GM23248 (cell line): ENCODE measurements around the gene INHBB. TPM values are rescaled to one million over a fixed set of nuclear protein-coding genes. Genes with fewer than 3 reads are reported as not detected.

Experiments used
- DNase-seq: peaks from one replicate; pipeline ENCODE4 v3.0.0-alpha.2; 2015
- H2AFZ ChIP-seq: fragments of 200-600 bp; sonication (generic); 2 replicates; pipeline ENCODE4 v1.6.1; 2016; ENCODE audit warnings: antibody characterized with exemption
- H3F3A ChIP-seq: fragments of 200-600 bp; sonication (generic); 2 replicates; pipeline ENCODE4 v1.6.1; 2016; ENCODE audit warnings: mild to moderate bottlenecking, antibody characterized with exemption, mixed run types; ENCODE audit not compliant: insufficient read depth
- H3K27ac ChIP-seq: fragments of 200-600 bp; sonication (generic); 2 replicates; pipeline ENCODE4 v1.5.1; 2016; ENCODE audit warnings: mild to moderate bottlenecking
- H3K27me3 ChIP-seq: fragments of 200-600 bp; sonication (generic); replicated peaks from 2 replicates; pipeline ENCODE4 v1.6.1; 2016; ENCODE audit warnings: mild to moderate bottlenecking; ENCODE audit not compliant: insufficient read depth
- H3K36me3 ChIP-seq: fragments of 200-600 bp; sonication (generic); 2 replicates; pipeline ENCODE4 v1.6.1; 2016; ENCODE audit warnings: low read depth, mild to moderate bottlenecking
- H3K4me1 ChIP-seq: fragments of 200-600 bp; sonication (generic); 2 replicates; pipeline ENCODE4 v1.6.1; 2016; ENCODE audit warnings: mild to moderate bottlenecking; ENCODE audit not compliant: insufficient read depth
- H3K4me2 ChIP-seq: fragments of 200-600 bp; sonication (generic); one replicate; pipeline ENCODE4 v1.6.1; 2016; ENCODE audit warnings: mild to moderate bottlenecking; ENCODE audit not compliant: unreplicated experiment
- H3K4me3 ChIP-seq: fragments of 200-600 bp; sonication (generic); 2 replicates; pipeline ENCODE4 v1.5.1; 2016; ENCODE audit warnings: mild to moderate bottlenecking
- H3K79me2 ChIP-seq: fragments of 200-600 bp; sonication (generic); 2 replicates; pipeline ENCODE4 v1.6.1; 2016; ENCODE audit warnings: mild to moderate bottlenecking; ENCODE audit not compliant: insufficient read depth
- H3K9ac ChIP-seq: fragments of 200-600 bp; sonication (generic); 2 replicates; pipeline ENCODE4 v1.6.1; 2016; ENCODE audit warnings: mild to moderate bottlenecking
- H3K9me2 ChIP-seq: fragments of 200-600 bp; sonication (generic); 2 replicates; pipeline ENCODE4 v1.6.1; 2016; ENCODE audit warnings: mixed run types, mild to moderate bottlenecking, moderate library complexity; ENCODE audit not compliant: insufficient read depth
- H3K9me3 ChIP-seq: fragments of 200-600 bp; sonication (generic); one replicate; pipeline ENCODE4 v1.6.1; 2017; ENCODE audit warnings: low read depth
- H4K20me1 ChIP-seq: fragments of 200-600 bp; sonication (generic); 2 replicates; pipeline ENCODE4 v1.6.0; 2016; ENCODE audit not compliant: insufficient read depth
- EZH2 ChIP-seq: fragments of 200-600 bp; sonication (generic); IDR thresholded peaks from 2 replicates; pipeline ENCODE4 v1.6.1; 2018; ENCODE audit warnings: antibody characterized with exemption, mild to moderate bottlenecking; ENCODE audit not compliant: insufficient read depth, poor library complexity, severe bottlenecking
- EZH2phosphoT487 ChIP-seq: fragments of 200-600 bp; sonication (generic); IDR thresholded peaks from 2 replicates; pipeline ENCODE4 v1.6.1; 2018; ENCODE audit warnings: antibody characterized with exemption, moderate library complexity, mild to moderate bottlenecking, low read depth; ENCODE audit not compliant: insufficient read depth
- WGBS, 2 experiments: methylation state at CpG; one replicate each; pipeline ENCODE4 v1.1.6; 2015 to 2017; ENCODE audit warnings: low lambda C conversion rate in 2 of 2, low coverage in 1 of 2; ENCODE audit errors: missing lambda C conversion rate in 2 of 2; 5-methylcytosine and 5-hydroxymethylcytosine counted together
- in situ Hi-C: fragments of 300-500 bp; cut with MboI; formaldehyde crosslinking; loops from 2 replicates; pipeline ENCODE4 v1.15.0; 2020
- polyA plus RNA-seq: library from polyadenylated mRNA; unstranded; fragments of >200 nt; fragmentation: Nextera tagmentation; extraction: Ambion mirVana; gene quantifications from 2 replicates; pipeline ENCODE4 v1.2.1, GENCODE V29; 2016
- total RNA-seq: library from RNA; depleted of rRNA; stranded (reverse); fragments of >200 nt; shearing (Covaris generic); gene quantifications from 2 replicates; pipeline ENCODE4 v1.2.3, GENCODE V29; 2014

The INHBB gene
- total and polyA plus RNA-seq, 2 experiments from 2014 or later = 0.49 to 5.6 TPM

DNA sequence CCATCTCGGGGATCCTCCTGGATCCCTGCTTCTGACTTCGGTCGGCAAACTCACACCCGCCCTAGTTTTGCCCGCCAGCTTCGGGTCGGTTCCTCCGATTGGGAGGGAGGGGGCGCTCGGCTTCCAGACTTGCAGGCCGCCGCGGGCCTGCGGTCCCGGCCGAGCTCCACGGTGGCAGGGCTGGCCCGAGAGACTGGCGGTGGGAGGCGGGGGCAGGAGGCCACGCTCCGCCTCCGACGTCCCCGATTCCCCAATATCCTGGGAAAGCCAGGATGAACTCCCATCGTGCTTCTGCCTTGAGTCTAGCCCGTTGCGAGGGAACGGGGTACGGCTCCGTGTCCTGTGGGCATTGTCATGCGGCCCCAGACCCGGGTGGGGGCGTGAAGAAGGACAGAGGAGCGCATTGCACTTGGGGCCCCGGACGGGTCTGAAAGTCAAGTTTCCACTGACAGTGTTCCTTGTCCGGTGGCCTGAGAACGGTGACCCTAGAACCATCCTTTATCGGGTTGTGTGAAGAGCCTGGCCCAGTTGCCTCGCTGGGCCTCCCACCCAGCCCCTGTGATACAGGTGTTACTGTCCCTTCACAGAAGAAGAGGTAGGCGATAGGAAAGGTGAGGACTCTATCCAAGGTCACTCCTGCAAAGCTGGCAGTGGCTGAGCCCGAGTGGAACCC, 2.4 kb upstream of the INHBB start:
- peak overlapping the region; percentile 54; the same call in 1 of the 2 replicates for H2AFZ ChIP-seq
- H4K20me1 ChIP-seq = no peaks in the 10 kb centered on the region
- WGBS, 2 experiments = 4 to 5% methylated on average over 29 to 43 of the region's 43 CpGs
- peak overlapping the region; percentile 75 for H3K4me2 ChIP-seq
- DNase-seq = peak; percentile 94
- no peak overlapping the region for H3K27ac ChIP-seq
- no peak for TF ChIP-seq EZH2
- TF ChIP-seq EZH2phosphoT487 = 0 out of 2 replicates have a peak, but pooled peaks have one; percentile 33
- H3K4me3 ChIP-seq = 0 out of 2 replicates have a peak overlapping the region, but pooled peaks have one; percentile 26
- no peaks in the 10 kb centered on the region for H3F3A ChIP-seq
- H3K9ac ChIP-seq = peak overlapping the region; percentile 25; the same call in 1 of the 2 replicates
- no peaks in the 10 kb centered on the region for H3K36me3 ChIP-seq
- no peaks in the 10 kb centered on the region for H3K9me3 ChIP-seq
- in situ Hi-C loops = loop anchor here (5.0 to 25.0 kb wide), 2 partner anchors 334 to 744 kb away; no protein-coding TSS in a partner anchor
- no peaks in the 10 kb centered on the region for H3K4me1 ChIP-seq
- no peaks in the 10 kb centered on the region for H3K79me2 ChIP-seq
- H3K27me3 ChIP-seq = peaks cover 25% of the 10 kb centered on the region; the same call in 1 of the 2 replicates
- no peaks in the 10 kb centered on the region for H3K9me2 ChIP-seq

DNA sequence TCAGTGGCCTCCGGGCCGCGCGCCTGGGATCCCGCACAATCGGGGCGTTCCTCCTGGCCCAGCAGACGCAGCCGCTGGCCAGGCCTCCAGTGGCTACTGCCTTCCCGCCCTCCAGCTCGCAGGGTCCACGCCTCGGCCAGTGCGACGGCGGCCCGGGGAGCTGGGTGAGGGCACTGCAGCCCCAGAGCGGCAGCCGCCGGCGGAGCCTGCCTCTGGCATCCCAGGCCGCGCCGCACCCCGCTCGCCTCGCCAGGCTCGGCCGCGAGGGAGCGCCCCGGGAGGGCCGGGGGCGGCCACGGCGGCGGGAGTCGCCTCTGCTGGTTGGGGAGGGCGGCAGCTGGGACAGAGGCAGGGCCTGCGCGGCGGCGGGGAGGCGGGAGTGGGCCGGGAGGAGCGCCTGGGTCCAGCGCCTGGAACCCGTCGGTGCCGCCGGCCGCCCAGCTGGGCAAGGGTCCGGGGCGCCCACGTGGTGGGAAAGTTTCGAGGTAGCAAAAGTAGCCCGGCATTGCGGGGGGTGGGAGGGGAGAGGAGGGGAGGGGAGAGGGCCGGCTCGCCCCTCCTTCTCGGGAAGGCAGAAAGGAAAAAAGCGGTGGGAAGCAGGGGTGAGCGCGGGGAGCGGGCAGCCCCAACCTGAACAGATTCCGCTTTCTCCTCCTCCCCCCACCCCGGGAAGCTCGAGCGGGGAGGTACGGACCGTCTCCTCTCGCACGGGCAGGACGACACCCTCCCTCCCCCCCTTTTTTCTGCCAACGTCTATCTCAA, 1.5 kb upstream of the INHBB start:
- in situ Hi-C loops = loop anchor here (5.0 to 25.0 kb wide), 2 partner anchors 333 to 743 kb away; no protein-coding TSS in a partner anchor
- DNase-seq = peak; percentile 58
- no peaks in the 10 kb centered on the region for H3K9me2 ChIP-seq
- WGBS, 2 experiments = 1 to 3% methylated on average over 25 to 57 of the region's 75 CpGs
- H3F3A ChIP-seq = no peaks in the 10 kb centered on the region
- peak overlapping the region; percentile 75 for H3K4me2 ChIP-seq
- H3K9me3 ChIP-seq = no peaks in the 10 kb centered on the region
- H3K9ac ChIP-seq = no peak overlapping the region
- no peak overlapping the region for H3K27ac ChIP-seq
- H3K36me3 ChIP-seq = no peaks in the 10 kb centered on the region
- TF ChIP-seq EZH2 (no peak), EZH2phosphoT487 (no peak)
- H3K27me3 ChIP-seq = peaks cover 25% of the 10 kb centered on the region; the same call in 1 of the 2 replicates
- peak overlapping the region; percentile 69 for H3K4me3 ChIP-seq
- H4K20me1 ChIP-seq = no peaks in the 10 kb centered on the region
- H3K4me1 ChIP-seq = no peaks in the 10 kb centered on the region
- no peaks in the 10 kb centered on the region for H3K79me2 ChIP-seq
- H2AFZ ChIP-seq = peak overlapping the region; percentile 69

DNA sequence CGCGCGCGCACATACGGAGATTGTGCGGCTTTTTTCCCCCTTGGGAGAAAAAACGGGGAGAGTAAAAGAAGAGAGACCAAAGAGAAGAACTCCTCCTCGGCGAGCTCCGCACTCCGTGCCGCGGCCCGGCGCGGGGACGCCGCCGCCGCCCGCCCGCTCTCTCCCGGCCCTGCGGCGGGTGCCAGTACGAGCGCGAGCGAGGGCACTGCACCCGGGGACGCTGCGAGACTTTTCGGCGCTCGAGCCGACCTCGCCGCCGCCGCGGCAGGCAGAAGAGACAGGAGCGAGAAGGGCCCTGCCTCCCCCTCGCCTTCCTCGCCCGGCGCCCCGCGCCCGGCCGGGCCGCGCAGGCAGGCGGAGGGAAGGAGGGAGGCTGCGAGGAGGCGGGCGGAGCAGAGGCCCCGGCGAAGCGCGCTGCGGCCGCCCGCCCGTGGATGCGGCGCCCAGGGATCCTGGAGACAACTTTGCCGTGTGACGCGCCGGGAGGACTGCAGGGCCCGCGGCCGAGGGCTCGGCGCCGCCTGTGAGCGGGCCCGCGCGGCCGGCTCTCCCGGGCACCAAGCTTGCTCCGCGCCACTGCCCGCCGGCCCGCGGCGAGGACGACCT, 857 bp upstream of the INHBB start:
- H3K9me2 ChIP-seq = no peaks in the 10 kb centered on the region
- peaks cover 19% of the 10 kb centered on the region; the same call in 1 of the 2 replicates for H3K27me3 ChIP-seq
- 0 out of 2 replicates have a peak overlapping the region, but pooled peaks have one; percentile 24 for H3K9ac ChIP-seq
- H3K4me2 ChIP-seq = peak overlapping the region; percentile 70
- no peaks in the 10 kb centered on the region for H3F3A ChIP-seq
- no peaks in the 10 kb centered on the region for H3K4me1 ChIP-seq
- H3K36me3 ChIP-seq = no peaks in the 10 kb centered on the region
- DNase-seq = peak; percentile 64
- no peak overlapping the region for H3K27ac ChIP-seq
- H3K4me3 ChIP-seq = peak overlapping the region; percentile 69
- no peaks in the 10 kb centered on the region for H3K79me2 ChIP-seq
- in situ Hi-C loops = loop anchor here (5.0 to 25.0 kb wide), 2 partner anchors 332 to 742 kb away; no protein-coding TSS in a partner anchor
- H2AFZ ChIP-seq = peak overlapping the region; percentile 69
- peak; percentile 49 for TF ChIP-seq EZH2
- no peak for TF ChIP-seq EZH2phosphoT487
- H4K20me1 ChIP-seq = no peaks in the 10 kb centered on the region
- WGBS, 2 experiments = 1% methylated on average over 38 to 65 of the region's 90 CpGs
- H3K9me3 ChIP-seq = no peaks in the 10 kb centered on the region

DNA sequence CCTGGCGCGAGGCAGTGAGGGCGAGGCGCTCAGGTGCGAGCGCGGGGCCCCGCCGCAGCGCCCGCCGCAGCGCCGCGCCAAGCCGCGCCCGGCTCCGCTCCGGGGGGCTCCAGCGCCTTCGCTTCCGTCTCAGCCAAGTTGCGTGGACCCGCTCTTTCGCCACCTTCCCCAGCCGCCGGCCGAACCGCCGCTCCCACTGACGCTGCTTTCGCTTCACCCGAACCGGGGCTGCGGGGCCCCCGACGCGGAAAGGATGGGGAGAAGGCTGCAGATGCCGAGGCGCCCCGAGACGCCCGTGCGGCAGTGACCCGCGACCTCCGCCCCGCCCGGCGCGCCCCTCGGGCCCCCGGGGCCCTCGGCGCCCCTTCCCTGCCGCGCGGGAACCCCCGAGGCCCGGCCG, 328 bp upstream of the INHBB start:
- peak; percentile 38 for DNase-seq
- Histone ChIP-seq H3K79me2 (no peaks in the 10 kb centered on the region), H3K27me3 (peaks cover 19% of the 10 kb centered on the region; the same call in 1 of the 2 replicates), H2AFZ (no peak overlapping the region), H3K9me2 (no peaks in the 10 kb centered on the region), H3F3A (no peaks in the 10 kb centered on the region), H3K4me3 (peak overlapping the region; percentile 69), H4K20me1 (no peaks in the 10 kb centered on the region), H3K4me2 (no peak overlapping the region), H3K9me3 (no peaks in the 10 kb centered on the region), H3K27ac (no peak overlapping the region), H3K36me3 (no peaks in the 10 kb centered on the region), H3K4me1 (no peaks in the 10 kb centered on the region), H3K9ac (no peak overlapping the region)
- TF ChIP-seq EZH2phosphoT487 (no peak), EZH2 (no peak)
- in situ Hi-C loops = loop anchor here (25.0 kb wide), 1 partner anchor 742 kb away; no protein-coding TSS in a partner anchor
- 1 to 2% methylated on average over 25 to 61 of the region's 62 CpGs for WGBS, 2 experiments
